Mesenchymal stem cell (in vitro differentiated cells and primary cell): Measurements from ENCODE around the gene PROM2.
A peak's percentile ranks its signal among the peaks of the same experiment; 100 is the strongest.

Experiments used
- DNase-seq: peaks from one replicate; pipeline ENCODE4 v3.0.0-alpha.2; 2013
- H2AFZ ChIP-seq: one replicate; pipeline ENCODE4 v1.6.1; 2013; ENCODE audit warnings: low read depth, mild to moderate bottlenecking, control low read depth, inconsistent platforms, low read length, moderate library complexity
- H2AK5ac ChIP-seq: 2 replicates; pipeline ENCODE4 v1.6.1; 2013; ENCODE audit warnings: low read length, moderate library complexity, mild to moderate bottlenecking, inconsistent platforms; ENCODE audit not compliant: severe bottlenecking
- H2BK120ac ChIP-seq: one replicate; pipeline ENCODE4 v1.6.1; 2013; ENCODE audit warnings: low read depth, mild to moderate bottlenecking, inconsistent platforms, low read length, moderate library complexity
- H2BK12ac ChIP-seq, 2 experiments: one replicate each; pipeline ENCODE4 v1.6.1; 2013; ENCODE audit warnings: inconsistent platforms in 2 of 2, low read length in 2 of 2, mild to moderate bottlenecking in 2 of 2, moderate library complexity in 2 of 2, control low read depth in 1 of 2
- H2BK15ac ChIP-seq: one replicate; pipeline ENCODE4 v1.6.1; 2013; ENCODE audit warnings: mild to moderate bottlenecking, low read depth, inconsistent platforms; ENCODE audit not compliant: poor library complexity, severe bottlenecking
- H2BK5ac ChIP-seq: 2 replicates; pipeline ENCODE4 v1.6.1; 2013; ENCODE audit warnings: low read depth, mild to moderate bottlenecking, low read length, control low read depth, inconsistent platforms; ENCODE audit not compliant: poor library complexity, severe bottlenecking
- H3K14ac ChIP-seq, 2 experiments: one replicate each; pipeline ENCODE4 v1.6.1; 2013; ENCODE audit warnings: inconsistent platforms in 2 of 2, low read length in 2 of 2, control low read depth in 1 of 2, mild to moderate bottlenecking in 1 of 2, moderate library complexity in 1 of 2
- H3K18ac ChIP-seq, 2 experiments: one replicate each; pipeline ENCODE4 v1.6.1; 2013; ENCODE audit warnings: inconsistent platforms in 2 of 2, low read length in 2 of 2, control low read depth in 1 of 2, low read depth in 1 of 2, mild to moderate bottlenecking in 1 of 2
- H3K23ac ChIP-seq, 2 experiments: one replicate each; pipeline ENCODE4 v1.6.1; 2013; ENCODE audit warnings: inconsistent platforms in 2 of 2, low read length in 2 of 2, mild to moderate bottlenecking in 2 of 2, moderate library complexity in 2 of 2, control low read depth in 1 of 2
- H3K27ac ChIP-seq: 2 replicates; pipeline ENCODE4 v1.5.1; 2013; ENCODE audit warnings: mild to moderate bottlenecking, moderate library complexity, low read length, control low read depth, inconsistent platforms; ENCODE audit not compliant: poor library complexity, severe bottlenecking
- H3K27me3 ChIP-seq, 2 experiments: 2 replicates each; pipeline versions ENCODE4 v1.6.1 to v1.7.0; 2013; ENCODE audit warnings: low read length in 2 of 2, mild to moderate bottlenecking in 2 of 2, moderate library complexity in 2 of 2, control low read depth in 1 of 2, inconsistent platforms in 1 of 2; ENCODE audit not compliant: control insufficient read depth in 1 of 2, insufficient read depth in 1 of 2
- H3K36me3 ChIP-seq, 2 experiments: 2 replicates each; pipeline versions ENCODE4 v1.6.1 to v1.7.0; 2013; ENCODE audit warnings: low read length in 2 of 2, control low read depth in 1 of 2, inconsistent platforms in 1 of 2, low read depth in 1 of 2, mild to moderate bottlenecking in 1 of 2; ENCODE audit not compliant: insufficient read depth in 2 of 2, control insufficient read depth in 1 of 2
- H3K4ac ChIP-seq, 2 experiments: one replicate each; pipeline ENCODE4 v1.6.1; 2013; ENCODE audit warnings: inconsistent platforms in 2 of 2, low read length in 2 of 2, mild to moderate bottlenecking in 2 of 2, moderate library complexity in 2 of 2, control low read depth in 1 of 2, low read depth in 1 of 2
- H3K4me1 ChIP-seq: 2 replicates; pipeline ENCODE4 v1.6.1; 2013; ENCODE audit warnings: low read depth, low read length, control low read depth; ENCODE audit not compliant: control insufficient read depth, insufficient read depth
- H3K4me2 ChIP-seq: 2 replicates; pipeline ENCODE4 v1.6.1; 2013; ENCODE audit warnings: low read length, mild to moderate bottlenecking, inconsistent platforms; ENCODE audit not compliant: poor library complexity, severe bottlenecking
- H3K4me3 ChIP-seq, 2 experiments: 2 replicates each; pipeline versions ENCODE4 v1.5.1 to v1.7.0; 2013; ENCODE audit warnings: low read length in 2 of 2, mild to moderate bottlenecking in 2 of 2, control low read depth in 1 of 2, low read depth in 1 of 2; ENCODE audit not compliant: insufficient read depth in 1 of 2
- H3K79me1 ChIP-seq: replicated peaks from 2 replicates; pipeline ENCODE4 v1.6.1; 2013; ENCODE audit warnings: mild to moderate bottlenecking, control low read depth, low read length, inconsistent platforms; ENCODE audit not compliant: poor library complexity, severe bottlenecking
- H3K9ac ChIP-seq: 2 replicates; pipeline ENCODE4 v1.7.0; 2013; ENCODE audit warnings: mild to moderate bottlenecking, low read length, moderate library complexity
- H3K9me3 ChIP-seq: 2 replicates; pipeline ENCODE4 v1.7.0; 2013; ENCODE audit warnings: mild to moderate bottlenecking, low read length; ENCODE audit not compliant: control insufficient read depth
- H4K8ac ChIP-seq: one replicate; pipeline ENCODE4 v1.6.1; 2013; ENCODE audit warnings: inconsistent platforms, mild to moderate bottlenecking, low read length, moderate library complexity
- H4K91ac ChIP-seq: one replicate; pipeline ENCODE4 v1.6.1; 2013; ENCODE audit warnings: mild to moderate bottlenecking, low read length, inconsistent platforms
- WGBS: methylation state at CpG from one replicate; pipeline ENCODE4 v1.1.7; 2013; ENCODE audit warnings: mixed read lengths; 5-methylcytosine and 5-hydroxymethylcytosine counted together

Gene PROM2

GRCh38 chr2:95323347-95324155 lies 49.3 kb downstream of the PROM2 start:
- Histone ChIP-seq H3K79me1 (no peaks in the 10 kb centered on the region), H3K36me3 (no peaks in the 10 kb centered on the region), H2BK120ac (no peak overlapping the region), H4K91ac (no peak overlapping the region), H3K4ac (no peak overlapping the region), H3K9ac (no peak overlapping the region), H3K4me1 (peaks cover 29% of the 10 kb centered on the region), H3K27ac (no peak overlapping the region), H4K8ac (no peak overlapping the region), H2BK15ac (no peak overlapping the region), H3K23ac (no peak overlapping the region), H2AFZ (no peak overlapping the region), H3K9me3 (no peaks in the 10 kb centered on the region), H2BK12ac (no peak overlapping the region), H3K18ac (no peak overlapping the region), H3K27me3 (peaks cover 0 to 25% of the 10 kb centered on the region in 2 experiments), H2BK5ac (no peak overlapping the region), H3K4me3 (no peak overlapping the region), H3K14ac (no peak overlapping the region), H2AK5ac (peak overlapping the region; percentile 33), H3K4me2 (no peak overlapping the region)
- DNase-seq, result no peak
- 73% methylated on average over 26 of the region's 26 CpGs for WGBS

GRCh38 chr2:95325026-95325425 lies 50.8 kb downstream of the PROM2 start:
- Histone ChIP-seq H4K91ac (no peak overlapping the region), H3K4me1 (peaks cover 36% of the 10 kb centered on the region), H3K79me1 (no peaks in the 10 kb centered on the region), H4K8ac (no peak overlapping the region), H3K9me3 (no peaks in the 10 kb centered on the region), H2AK5ac (peak overlapping the region; percentile 15), H3K14ac (no peak overlapping the region), H2BK120ac (no peak overlapping the region), H3K27me3 (peaks cover 0 to 12% of the 10 kb centered on the region in 2 experiments), H3K4me2 (no peak overlapping the region), H2BK15ac (no peak overlapping the region), H3K4ac (no peak overlapping the region), H3K9ac (no peak overlapping the region), H3K18ac (no peak overlapping the region), H3K4me3 (no peak overlapping the region), H3K36me3 (no peaks in the 10 kb centered on the region), H2AFZ (no peak overlapping the region), H3K23ac (no peak overlapping the region), H2BK5ac (no peak overlapping the region), H3K27ac (no peak overlapping the region), H2BK12ac (no peak overlapping the region)
- no peak for DNase-seq
- 91% methylated on average over 13 of the region's 13 CpGs for whole genome bisulfite sequencing

- Histone ChIP-seq H2BK12ac (no peak overlapping the region), H2AK5ac (peak overlapping the region; percentile 3), H3K4me3 (no peak overlapping the region), H3K23ac (no peak overlapping the region), H3K18ac (no peak overlapping the region), H4K91ac (no peak overlapping the region), H2BK120ac (no peak overlapping the region), H3K36me3 (no peaks in the 10 kb centered on the region), H2AFZ (no peak overlapping the region), H3K4me2 (no peak overlapping the region), H4K8ac (no peak overlapping the region), H2BK5ac (no peak overlapping the region), H3K4me1 (peaks cover 40% of the 10 kb centered on the region), H3K4ac (no peak overlapping the region), H2BK15ac (no peak overlapping the region), H3K79me1 (no peaks in the 10 kb centered on the region), H3K27ac (no peak overlapping the region), H3K9ac (no peak overlapping the region), H3K27me3 (peaks cover 0 to 17% of the 10 kb centered on the region in 2 experiments), H3K9me3 (no peaks in the 10 kb centered on the region), H3K14ac (no peak overlapping the region)
- WGBS, result 90% methylated on average over 10 of the region's 10 CpGs
- no peak for DNase-seq
Observed at GRCh38 chr2:95325590-95326432, 51.6 kb downstream of the PROM2 start.

DNA sequence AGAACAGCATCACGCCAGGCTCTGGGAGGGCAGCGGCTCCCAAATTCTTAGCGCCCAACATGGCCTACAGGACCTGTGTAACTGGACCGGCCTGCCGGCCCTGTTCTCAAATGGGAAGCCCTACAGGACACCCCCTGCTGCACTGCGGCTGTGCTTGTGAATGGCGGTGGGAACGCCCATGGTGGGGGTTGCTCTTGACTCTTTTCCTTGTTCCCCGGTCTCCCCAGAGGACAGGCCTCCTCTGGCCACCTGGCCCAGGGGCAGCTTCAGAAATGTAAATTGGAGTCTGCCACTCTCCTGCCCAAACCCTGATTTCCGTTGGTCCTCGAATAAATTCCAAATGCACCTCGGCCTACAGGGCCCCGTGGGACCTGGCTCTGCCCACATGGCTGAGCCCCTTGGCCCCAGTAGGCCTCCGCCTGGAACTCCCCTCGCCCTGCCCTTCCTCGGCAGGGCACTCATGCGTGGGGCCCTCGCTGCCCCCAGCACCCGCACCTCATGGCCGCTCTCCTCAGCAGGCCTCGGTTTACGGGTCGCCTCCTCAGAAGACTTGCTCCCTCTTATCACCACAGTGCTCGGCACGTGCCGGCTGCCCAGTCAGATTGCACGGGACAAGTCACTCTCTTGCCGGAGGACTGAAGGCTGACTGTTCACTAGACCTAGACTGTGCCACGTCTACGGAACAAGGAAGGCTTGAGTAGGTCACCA lies 52.3 kb downstream of the PROM2 start:
- Histone ChIP-seq H3K9me3 (no peaks in the 10 kb centered on the region), H2AFZ (no peak overlapping the region), H3K14ac (no peak overlapping the region), H2BK120ac (no peak overlapping the region), H2BK15ac (no peak overlapping the region), H3K36me3 (no peaks in the 10 kb centered on the region), H2BK5ac (no peak overlapping the region), H3K27me3 (peaks cover 0 to 20% of the 10 kb centered on the region in 2 experiments), H3K18ac (no peak overlapping the region), H3K4me1 (peaks cover 41% of the 10 kb centered on the region), H3K4me3 (no peak overlapping the region), H2BK12ac (no peak overlapping the region), H3K9ac (no peak overlapping the region), H4K8ac (no peak overlapping the region), H4K91ac (no peak overlapping the region), H2AK5ac (peak overlapping the region; percentile 47), H3K27ac (no peak overlapping the region), H3K4me2 (no peak overlapping the region), H3K23ac (no peak overlapping the region), H3K4ac (no peak overlapping the region), H3K79me1 (no peaks in the 10 kb centered on the region)
- DNase-seq, result no peak
- WGBS, result 90% methylated on average over 30 of the region's 30 CpGs
